Activated CD8-positive, alpha-beta memory T cell treated with anti-CD3 and anti-CD28 coated beads, Interleukin-2, amount 50 U/mL, for 1 hour (primary cell): ENCODE results near the gene MAP3K21.

Experiments
- DNase-seq: peaks from one replicate; pipeline ENCODE4 v3.0.0-alpha.2; 2020; ENCODE audit errors: extremely low read depth

The MAP3K21 gene

DNA sequence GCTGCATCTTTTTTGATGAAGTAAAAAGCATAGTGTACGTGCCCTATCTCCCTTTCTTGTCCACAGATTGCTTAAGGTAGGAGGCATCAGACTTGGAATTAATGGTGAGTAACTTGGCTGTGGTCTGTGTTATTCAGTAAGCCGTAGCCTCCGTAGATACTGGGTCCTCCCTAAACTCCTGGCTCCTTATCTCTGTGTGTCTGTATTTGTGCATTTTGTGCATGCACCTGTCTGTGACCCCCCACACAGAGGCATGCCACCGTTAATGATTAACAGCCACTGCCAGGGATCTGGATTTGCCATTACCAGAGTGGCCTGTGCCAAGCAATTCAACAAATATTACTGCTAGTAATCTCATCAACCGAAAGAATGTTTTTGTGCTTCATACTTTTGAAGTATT, 31.9 kb downstream of the MAP3K21 start:
- DNase-seq = no peak

DNA sequence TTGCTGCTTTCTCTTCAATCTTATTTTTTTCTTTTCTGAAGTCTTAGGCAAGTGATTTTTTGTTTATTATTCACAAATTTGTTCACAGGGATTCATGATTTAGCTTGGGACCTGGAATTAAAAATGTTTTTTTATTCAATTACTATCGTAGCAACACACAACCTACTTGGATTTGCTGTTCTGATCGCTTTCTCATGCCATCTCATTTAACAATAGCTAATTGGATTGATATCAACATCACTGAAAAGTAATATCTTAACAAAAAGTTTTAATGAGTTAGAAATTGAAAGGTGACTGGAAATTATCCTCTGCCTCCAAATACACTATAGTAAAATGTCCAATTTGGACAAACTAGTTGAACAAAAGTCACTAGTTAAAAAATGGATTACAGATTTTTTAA, 32.4 kb downstream of the MAP3K21 start:
- DNase-seq = no peak

DNA sequence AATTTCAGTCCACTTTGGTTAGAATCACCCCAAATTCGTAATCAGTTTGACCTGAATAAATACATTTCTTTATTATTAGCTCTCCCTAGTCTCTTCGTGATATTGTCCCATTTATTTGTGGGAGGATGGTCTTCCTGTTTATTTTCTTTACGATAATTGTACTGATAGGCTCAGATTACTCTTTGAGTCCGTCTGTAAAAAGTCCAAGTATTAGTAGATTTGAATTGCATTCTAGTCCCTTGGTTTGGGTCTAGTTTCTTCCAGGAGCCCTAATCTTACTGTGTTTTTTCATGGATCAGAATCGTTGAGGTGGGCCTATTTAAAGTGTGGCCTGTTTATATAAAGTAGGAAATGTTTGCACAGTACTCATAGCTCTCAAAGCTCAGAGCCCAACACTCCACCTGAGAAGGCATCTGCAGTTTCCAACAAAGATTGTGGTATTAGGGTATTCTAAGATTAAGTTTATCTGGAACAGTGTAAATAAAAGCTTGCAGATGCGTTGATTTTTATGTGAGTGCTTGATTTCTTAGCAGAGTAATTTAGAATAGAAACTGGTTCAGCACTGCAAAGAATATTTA, 33.1 kb downstream of the MAP3K21 start:
- DNase-seq = no peak

DNA sequence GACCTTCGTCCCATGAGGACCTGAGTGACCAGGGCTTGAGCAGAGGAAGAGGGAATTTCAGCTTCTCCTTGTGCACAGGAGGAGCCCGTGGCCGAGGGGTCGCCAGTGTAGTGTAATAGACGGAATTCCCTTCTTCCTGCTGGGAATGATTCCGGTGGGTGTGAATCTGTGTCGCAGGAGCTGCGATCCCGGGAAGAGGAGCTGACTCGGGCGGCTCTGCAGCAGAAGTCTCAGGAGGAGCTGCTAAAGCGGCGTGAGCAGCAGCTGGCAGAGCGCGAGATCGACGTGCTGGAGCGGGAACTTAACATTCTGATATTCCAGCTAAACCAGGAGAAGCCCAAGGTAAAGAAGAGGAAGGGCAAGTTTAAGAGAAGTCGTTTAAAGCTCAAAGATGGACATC, 34.4 kb downstream of the MAP3K21 start:
- DNase-seq = no peak

GRCh38 chr1:233362743-233363142, 35.2 kb downstream of the MAP3K21 start:
- DNase-seq = no peak

- DNase-seq = no peak
Measured at GRCh38 chr1:233364026-233364425, 36.5 kb downstream of the MAP3K21 start.

DNA sequence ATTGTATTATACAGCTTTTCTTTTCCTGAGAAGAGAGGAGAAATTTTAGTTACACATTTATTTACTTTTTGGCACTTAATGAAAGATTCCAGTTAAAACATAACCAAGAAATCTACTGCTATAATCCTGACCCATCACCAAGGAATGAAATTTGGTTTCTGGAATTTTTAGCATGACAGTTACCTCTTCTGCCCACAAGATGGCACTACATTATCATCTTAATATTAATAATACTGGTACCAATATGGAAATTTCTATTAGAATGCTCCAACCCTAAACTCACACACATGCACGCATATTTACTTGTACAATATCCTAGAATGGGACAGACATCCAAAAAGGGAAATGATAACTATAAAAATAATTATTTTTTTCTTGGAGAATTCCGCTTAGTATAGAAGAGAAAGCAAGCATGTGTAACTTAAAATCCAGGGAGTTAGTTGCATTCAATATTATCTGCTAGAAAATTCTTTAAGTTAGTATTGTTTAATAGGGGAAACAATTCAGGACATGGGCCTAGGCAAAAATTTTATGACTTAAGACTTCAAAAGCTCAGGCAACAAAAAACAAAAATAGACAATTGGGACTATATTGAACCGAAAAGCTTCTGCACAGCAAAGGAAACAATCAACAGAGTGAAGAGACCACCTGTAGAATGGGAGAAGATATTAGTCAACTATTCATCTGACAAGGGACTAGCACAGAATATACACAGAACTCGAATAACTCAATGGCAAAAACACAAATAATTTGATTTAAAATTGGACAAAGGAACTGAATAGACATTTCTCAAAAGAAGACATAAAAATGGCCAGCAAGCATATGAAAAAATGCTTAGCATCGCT, 37.4 kb downstream of the MAP3K21 start:
- no peak for DNase-seq

GRCh38 chr1:233366575-233366974, 39.1 kb downstream of the MAP3K21 start:
- no peak for DNase-seq

GRCh38 chr1:233367057-233367803, 39.7 kb downstream of the MAP3K21 start:
- no peak for DNase-seq

DNA sequence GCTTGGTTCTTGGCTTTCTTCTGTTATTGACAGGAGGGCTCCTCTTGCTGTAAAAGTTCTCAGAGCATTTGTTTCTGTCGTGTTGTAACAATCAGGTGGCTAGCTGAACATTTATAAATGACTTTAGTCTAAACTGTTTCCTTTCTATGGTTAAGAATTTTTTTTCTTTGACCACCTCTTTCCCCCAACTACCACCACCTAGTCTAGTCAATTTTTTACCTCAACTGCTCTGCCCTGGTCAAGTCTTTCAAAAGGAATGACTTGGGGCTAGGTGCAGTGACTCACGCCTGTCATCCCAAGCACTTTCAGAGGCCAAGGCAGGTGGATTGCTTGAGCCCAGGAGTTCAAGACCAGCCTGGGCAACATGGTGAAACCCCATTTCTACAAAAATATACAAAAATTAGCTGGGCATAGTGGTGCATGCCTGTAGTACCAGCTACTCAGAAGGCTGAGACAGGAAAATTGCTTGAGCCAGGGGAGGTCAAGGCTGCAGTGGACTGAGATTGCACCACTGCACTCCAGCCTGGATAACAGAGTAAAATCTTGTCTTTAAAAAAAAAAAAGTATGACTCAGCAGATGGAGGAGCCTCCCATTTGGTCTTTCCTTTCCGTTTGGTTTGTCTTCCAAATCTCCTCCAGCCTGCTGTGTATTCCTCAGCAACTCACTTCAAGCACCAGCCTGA, 40.7 kb downstream of the MAP3K21 start:
- no peak for DNase-seq

DNA sequence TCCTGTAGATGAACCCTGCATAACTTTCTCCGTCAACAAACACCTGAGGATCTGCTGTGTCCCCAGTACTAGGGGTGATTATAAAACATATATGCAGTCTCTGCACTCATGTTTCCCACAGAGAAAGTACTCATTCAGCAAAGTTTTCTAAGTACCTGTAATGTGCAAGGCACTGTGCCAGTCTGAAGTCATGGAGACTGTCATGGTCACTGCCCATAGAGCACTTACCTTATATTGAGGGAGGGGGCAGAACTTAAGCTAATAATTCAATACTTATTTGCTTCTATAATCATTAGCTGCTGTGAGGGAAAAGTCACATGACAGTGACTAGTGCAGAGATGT, 41.2 kb downstream of the MAP3K21 start:
- no peak for DNase-seq

DNA sequence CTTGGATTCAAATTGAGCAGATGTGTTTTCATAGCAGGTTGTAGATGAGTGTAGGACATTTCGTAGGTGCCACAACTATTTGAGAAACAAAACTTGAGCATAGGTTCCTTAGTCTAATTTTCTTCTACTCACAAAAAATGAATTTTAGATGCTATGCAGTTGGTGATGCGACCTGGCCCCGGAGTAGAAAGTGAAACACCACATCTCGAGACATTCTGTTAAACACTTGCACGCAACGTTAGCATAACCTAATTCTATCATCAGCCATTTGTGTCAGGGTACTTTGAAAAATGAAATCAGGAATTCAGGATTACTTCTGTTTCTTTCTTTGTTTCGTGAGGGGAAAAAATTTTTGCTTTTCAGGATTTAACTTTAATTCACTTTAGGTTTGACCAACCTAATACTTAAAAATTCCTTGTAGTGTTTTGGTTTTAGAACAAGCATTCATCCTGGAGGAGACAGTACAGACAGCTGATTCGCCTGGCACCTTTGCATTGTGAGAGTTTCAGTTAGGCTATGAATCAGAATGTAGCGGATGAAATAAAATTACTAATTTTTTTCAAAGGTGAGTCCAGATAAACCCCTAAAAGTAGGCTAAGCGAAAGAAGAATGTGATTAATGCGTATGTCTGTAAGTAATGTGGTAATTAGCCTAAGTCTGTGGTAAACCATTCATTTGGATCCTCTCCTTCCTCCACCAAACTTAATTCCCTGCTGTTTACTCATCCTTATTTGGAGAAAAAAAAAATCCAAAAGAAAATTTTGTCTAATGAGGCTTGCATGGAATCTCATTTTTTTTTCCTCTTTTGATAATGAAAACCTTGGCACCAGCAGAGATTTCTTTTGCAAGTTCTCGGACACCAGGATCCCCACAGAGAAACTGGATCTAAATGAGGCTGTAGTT, 44.9 kb downstream of the MAP3K21 start:
- no peak for DNase-seq

DNA sequence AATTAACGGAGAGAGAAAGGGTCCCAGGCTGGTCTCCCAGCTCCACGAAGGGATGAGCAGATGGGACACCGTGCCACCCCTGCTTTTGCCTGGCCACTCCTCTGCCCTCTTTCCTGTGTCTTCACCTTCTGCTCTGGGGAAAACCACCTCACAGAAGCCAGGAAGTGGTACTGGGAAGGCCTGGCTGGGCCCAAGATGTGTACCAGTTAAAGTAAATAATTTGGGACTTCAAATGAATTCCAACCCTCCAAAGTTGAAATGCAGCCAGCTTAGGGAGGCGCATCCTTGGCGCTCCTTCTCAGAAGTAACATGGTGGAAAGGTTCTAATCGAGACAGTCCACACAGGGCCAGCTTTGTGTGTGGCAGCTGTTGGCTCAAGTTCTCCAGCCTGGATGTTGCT, 45.7 kb downstream of the MAP3K21 start:
- DNase-seq = no peak

GRCh38 chr1:233375653-233376052, 48.1 kb downstream of the MAP3K21 start:
- DNase-seq = no peak

DNA sequence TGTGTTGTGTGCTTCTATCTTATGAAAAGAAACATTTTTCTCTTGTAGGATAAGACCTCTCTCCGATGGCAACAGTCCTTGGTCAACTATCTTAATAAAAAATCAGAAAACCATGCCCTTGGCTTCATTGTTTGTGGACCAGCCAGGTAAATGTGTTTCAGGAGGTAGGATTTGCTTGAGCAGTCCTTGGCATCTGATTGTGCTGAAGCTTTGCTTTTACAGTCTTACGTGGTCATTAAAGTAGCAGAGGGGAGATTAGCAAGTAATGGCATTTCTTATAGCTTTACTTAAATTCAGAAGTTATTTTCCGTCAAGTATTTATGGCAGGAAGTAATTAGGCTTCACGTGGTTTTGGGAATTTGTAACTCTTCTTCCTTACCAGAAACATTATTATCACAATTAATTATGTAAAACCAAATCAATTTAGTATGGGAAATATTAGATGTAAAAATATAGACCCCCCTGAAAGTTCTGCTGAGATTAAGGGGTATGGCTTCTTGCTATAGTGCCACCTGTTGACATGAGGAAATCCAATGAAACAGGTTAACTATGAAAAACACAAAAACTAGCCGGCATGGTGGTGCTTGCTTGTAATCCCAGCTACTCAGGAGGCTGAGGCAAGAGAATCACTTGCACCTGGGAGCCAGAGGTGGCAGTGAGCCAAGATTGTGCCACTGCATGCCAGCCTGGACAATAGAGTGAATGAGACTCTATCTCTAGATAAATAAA, 49.0 kb downstream of the MAP3K21 start:
- DNase-seq = no peak

- DNase-seq = no peak
Measured at GRCh38 chr1:233379869-233380438, 52.4 kb downstream of the MAP3K21 start.

DNA sequence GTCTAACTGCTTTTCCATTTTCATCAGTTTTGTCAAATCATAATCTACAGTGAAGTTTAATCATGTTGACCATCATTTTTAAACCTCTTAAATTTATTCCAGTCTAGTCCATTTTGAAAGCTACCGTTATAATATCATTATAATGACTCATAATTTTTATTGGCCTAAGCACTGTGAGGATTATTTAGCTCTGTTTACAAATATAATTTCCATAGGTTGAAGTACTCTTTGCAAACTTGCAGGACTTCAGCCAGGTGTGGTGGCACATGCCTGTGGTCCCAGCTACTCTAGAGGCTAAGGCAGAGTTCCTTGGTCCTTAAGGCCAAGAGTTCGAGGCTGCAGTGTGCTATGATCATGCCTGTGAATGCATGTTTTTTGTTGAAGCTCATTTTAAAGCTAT, 54.3 kb downstream of the MAP3K21 start:
- no peak for DNase-seq

GRCh38 chr1:233383984-233384383, 56.5 kb downstream of the MAP3K21 start:
- no peak for DNase-seq

- DNase-seq = no peak
Measured at GRCh38 chr1:233386336-233386735, 58.8 kb downstream of the MAP3K21 start.

DNA sequence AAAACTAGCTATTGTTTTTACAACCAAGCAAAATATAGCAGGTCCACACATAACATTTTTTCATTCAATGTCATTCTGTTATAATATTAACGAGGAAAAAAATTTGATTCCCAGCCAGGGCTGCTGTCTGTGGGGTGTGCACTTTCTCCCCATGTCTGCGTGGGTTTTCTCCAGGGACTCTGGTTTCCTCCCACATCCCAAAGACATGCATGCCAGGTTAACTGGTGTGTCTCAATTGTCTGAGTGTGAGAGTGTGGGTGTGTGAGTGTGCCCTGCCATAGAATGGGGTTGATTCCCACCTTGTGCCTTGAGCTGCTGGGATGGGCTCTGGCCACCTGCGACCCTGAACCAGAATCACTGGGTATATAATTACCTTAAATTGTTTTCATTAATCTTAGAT, 60.1 kb downstream of the MAP3K21 start:
- no peak for DNase-seq
